Parathyroid adenoma (tissue), 2 donors: ENCODE results near the gene CFAP161.

Source experiments
- H2AFZ ChIP-seq: fragments of 300-600 bp; sonication (generic); one replicate; pipeline ENCODE4 v1.7.0; 2017; ENCODE audit warnings: antibody characterized with exemption, mild to moderate bottlenecking
- H3K27ac ChIP-seq: fragments of 300-600 bp; sonication (generic); one replicate; pipeline ENCODE4 v1.7.0; 2017
- H3K27me3 ChIP-seq: fragments of 300-600 bp; sonication (generic); one replicate; pipeline ENCODE4 v1.7.0; 2017; ENCODE audit warnings: low read length; ENCODE audit not compliant: control insufficient read depth, insufficient read depth
- H3K36me3 ChIP-seq: fragments of 300-600 bp; sonication (generic); one replicate; pipeline ENCODE4 v1.7.0; 2017; ENCODE audit warnings: low read length; ENCODE audit not compliant: control insufficient read depth, insufficient read depth
- H3K4me1 ChIP-seq: fragments of 300-600 bp; sonication (generic); one replicate; pipeline ENCODE4 v1.7.0; 2017; ENCODE audit warnings: control low read depth
- H3K4me2 ChIP-seq: fragments of 300-600 bp; sonication (generic); one replicate; pipeline ENCODE4 v1.7.0; 2017; ENCODE audit warnings: low read length
- H3K4me3 ChIP-seq: fragments of 300-600 bp; sonication (generic); one replicate; pipeline ENCODE4 v1.7.0; 2017; ENCODE audit warnings: low read depth, low read length
- H3K79me2 ChIP-seq: fragments of 300-600 bp; sonication (generic); one replicate; pipeline ENCODE4 v1.7.0; 2017; ENCODE audit warnings: control low read depth
- H3K9ac ChIP-seq: fragments of 300-600 bp; sonication (generic); one replicate; pipeline ENCODE4 v1.7.0; 2017; ENCODE audit warnings: mild to moderate bottlenecking
- H3K9me3 ChIP-seq: fragments of 300-600 bp; sonication (generic); one replicate; pipeline ENCODE4 v1.7.0; 2017; ENCODE audit warnings: low read length; ENCODE audit not compliant: control insufficient read depth
- CTCF ChIP-seq: fragments of 300-600 bp; sonication (generic); IDR thresholded peaks from one replicate; pipeline ENCODE4 v1.7.0; 2017; ENCODE audit warnings: antibody characterized with exemption, mild to moderate bottlenecking
- donor health status: primary hyperparathyroidism.

CFAP161 gene

GRCh38 chr15:81168131-81168526, 34.1 kb downstream of the CFAP161 start:
- TF ChIP-seq CTCF = no peak
- no peaks in the 10 kb centered on the region for H3K9me3 ChIP-seq
- H3K9ac ChIP-seq = no peak overlapping the region
- no peak overlapping the region for H3K27ac ChIP-seq
- no peaks in the 10 kb centered on the region for H3K79me2 ChIP-seq
- no peak overlapping the region for H3K4me3 ChIP-seq
- H3K4me1 ChIP-seq = no peaks in the 10 kb centered on the region
- H3K27me3 ChIP-seq = no peaks in the 10 kb centered on the region
- H3K36me3 ChIP-seq = no peaks in the 10 kb centered on the region
- H2AFZ ChIP-seq = no peak overlapping the region
- no peak overlapping the region for H3K4me2 ChIP-seq

GRCh38 chr15:81168644-81169043, 34.6 kb downstream of the CFAP161 start:
- no peak overlapping the region for H3K4me3 ChIP-seq
- no peaks in the 10 kb centered on the region for H3K4me1 ChIP-seq
- H3K9ac ChIP-seq = no peak overlapping the region
- no peaks in the 10 kb centered on the region for H3K9me3 ChIP-seq
- no peak overlapping the region for H3K27ac ChIP-seq
- TF ChIP-seq CTCF = no peak
- no peaks in the 10 kb centered on the region for H3K36me3 ChIP-seq
- no peaks in the 10 kb centered on the region for H3K27me3 ChIP-seq
- H3K79me2 ChIP-seq = no peaks in the 10 kb centered on the region
- no peak overlapping the region for H3K4me2 ChIP-seq
- no peak overlapping the region for H2AFZ ChIP-seq

GRCh38 chr15:81170511-81170910, 36.4 kb downstream of the CFAP161 start:
- Histone ChIP-seq H3K4me3 (no peak overlapping the region), H3K27ac (no peak overlapping the region), H3K9me3 (no peaks in the 10 kb centered on the region), H2AFZ (no peak overlapping the region), H3K36me3 (no peaks in the 10 kb centered on the region), H3K4me2 (no peak overlapping the region), H3K9ac (no peak overlapping the region), H3K79me2 (no peaks in the 10 kb centered on the region), H3K27me3 (no peaks in the 10 kb centered on the region), H3K4me1 (no peaks in the 10 kb centered on the region)
- TF ChIP-seq CTCF = no peak

DNA sequence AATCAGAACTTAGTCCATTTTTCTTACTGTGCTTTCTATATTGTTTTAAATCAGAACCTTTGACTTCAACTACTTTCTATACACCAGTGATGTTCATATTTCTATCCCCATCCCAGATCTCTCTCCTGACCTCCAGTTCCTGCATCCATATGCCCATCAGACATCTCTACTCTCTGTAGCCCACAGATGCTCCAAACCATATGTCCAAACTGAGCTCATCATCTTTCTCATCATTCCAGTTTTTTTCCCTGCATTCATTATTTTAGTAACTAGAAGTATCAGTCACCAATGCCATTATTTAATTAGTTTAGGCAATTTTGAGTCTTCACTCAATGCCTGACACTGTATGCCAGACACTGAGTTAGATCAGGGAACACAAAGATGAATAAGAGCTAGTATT, 37.2 kb downstream of the CFAP161 start:
- no peak overlapping the region for H2AFZ ChIP-seq
- H3K9me3 ChIP-seq = no peaks in the 10 kb centered on the region
- H3K79me2 ChIP-seq = no peaks in the 10 kb centered on the region
- H3K4me2 ChIP-seq = no peak overlapping the region
- H3K9ac ChIP-seq = no peak overlapping the region
- TF ChIP-seq CTCF = no peak
- H3K27ac ChIP-seq = no peak overlapping the region
- no peaks in the 10 kb centered on the region for H3K27me3 ChIP-seq
- H3K4me1 ChIP-seq = no peaks in the 10 kb centered on the region
- no peaks in the 10 kb centered on the region for H3K36me3 ChIP-seq
- no peak overlapping the region for H3K4me3 ChIP-seq

DNA sequence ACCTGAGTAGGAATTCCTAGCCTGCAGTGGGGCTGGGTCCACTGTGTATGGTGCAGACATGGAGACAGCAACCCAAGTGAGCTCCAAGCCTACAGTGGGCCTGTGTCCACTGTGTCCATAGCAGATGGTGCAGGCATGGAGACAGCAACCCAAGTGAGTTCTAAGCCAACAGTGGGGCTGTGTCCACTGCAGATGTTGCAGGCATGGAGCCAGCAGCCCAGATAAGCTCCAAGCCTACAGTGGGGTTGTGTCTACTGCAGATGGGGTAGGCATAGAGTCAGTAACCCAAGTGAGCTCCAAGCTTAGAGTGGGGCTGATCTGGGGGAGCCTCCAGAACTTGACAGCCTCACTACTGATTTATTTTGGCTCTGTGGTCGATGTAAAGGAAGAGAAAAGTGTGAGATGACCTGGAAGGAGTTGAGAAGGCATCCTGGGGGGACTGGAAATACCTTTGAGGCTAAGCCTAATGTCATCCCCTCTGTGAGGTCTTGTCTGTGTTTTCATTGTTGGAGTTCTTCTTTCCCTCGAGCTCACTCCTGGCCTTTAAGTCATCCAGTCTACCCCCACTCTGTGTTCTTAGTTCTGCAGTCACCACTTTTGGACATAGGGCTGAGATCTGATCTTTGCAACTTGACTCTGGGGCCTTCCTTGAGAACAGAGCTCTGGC, 40.2 kb downstream of the CFAP161 start:
- no peak overlapping the region for H3K4me3 ChIP-seq
- H3K9ac ChIP-seq = no peak overlapping the region
- no peak overlapping the region for H3K27ac ChIP-seq
- H3K36me3 ChIP-seq = no peaks in the 10 kb centered on the region
- no peak for TF ChIP-seq CTCF
- H3K9me3 ChIP-seq = no peaks in the 10 kb centered on the region
- H2AFZ ChIP-seq = no peak overlapping the region
- H3K4me1 ChIP-seq = no peaks in the 10 kb centered on the region
- H3K79me2 ChIP-seq = no peaks in the 10 kb centered on the region
- H3K27me3 ChIP-seq = no peaks in the 10 kb centered on the region
- no peak overlapping the region for H3K4me2 ChIP-seq
